ENCODE results near the gene LRRFIP1.
A peak's percentile ranks its signal among the peaks of the same experiment; 100 is the strongest.

GRCh38 chr2:237716011-237716410, 88.6 kb downstream of the LRRFIP1 start:
- no peak for TF ChIP-seq POLR2A (IDR thresholded peaks at IDR 0.05)
- TF ChIP-seq, protein P1, sequence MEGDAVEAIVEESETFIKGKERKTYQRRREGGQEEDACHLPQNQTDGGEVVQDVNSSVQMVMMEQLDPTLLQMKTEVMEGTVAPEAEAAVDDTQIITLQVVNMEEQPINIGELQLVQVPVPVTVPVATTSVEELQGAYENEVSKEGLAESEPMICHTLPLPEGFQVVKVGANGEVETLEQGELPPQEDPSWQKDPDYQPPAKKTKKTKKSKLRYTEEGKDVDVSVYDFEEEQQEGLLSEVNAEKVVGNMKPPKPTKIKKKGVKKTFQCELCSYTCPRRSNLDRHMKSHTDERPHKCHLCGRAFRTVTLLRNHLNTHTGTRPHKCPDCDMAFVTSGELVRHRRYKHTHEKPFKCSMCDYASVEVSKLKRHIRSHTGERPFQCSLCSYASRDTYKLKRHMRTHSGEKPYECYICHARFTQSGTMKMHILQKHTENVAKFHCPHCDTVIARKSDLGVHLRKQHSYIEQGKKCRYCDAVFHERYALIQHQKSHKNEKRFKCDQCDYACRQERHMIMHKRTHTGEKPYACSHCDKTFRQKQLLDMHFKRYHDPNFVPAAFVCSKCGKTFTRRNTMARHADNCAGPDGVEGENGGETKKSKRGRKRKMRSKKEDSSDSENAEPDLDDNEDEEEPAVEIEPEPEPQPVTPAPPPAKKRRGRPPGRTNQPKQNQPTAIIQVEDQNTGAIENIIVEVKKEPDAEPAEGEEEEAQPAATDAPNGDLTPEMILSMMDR (IDR thresholded peaks at IDR 0.05): peak in 1 of 5 experiments; percentile 3
